HFF-Myc (cell line): Measurements from ENCODE around the gene TMEM221.

Experiments
- DNase-seq: peaks from one replicate; pipeline ENCODE4 v3.0.0-alpha.2; 2011; ENCODE audit warnings: low read depth; ENCODE audit errors: extremely low read depth
- H3K4me3 ChIP-seq: replicated peaks from 2 replicates; pipeline ENCODE4 v1.5.1; 2011; ENCODE audit warnings: low read depth, mild to moderate bottlenecking, control low read depth, low read length
- TF ChIP-seq, protein P1 (sequence below): IDR thresholded peaks from 2 replicates; pipeline ENCODE4 v1.5.1; 2012; ENCODE audit warnings: mild to moderate bottlenecking, low read depth, low read length, control low read depth; ENCODE audit errors: missing control alignments

The TMEM221 gene

DNA sequence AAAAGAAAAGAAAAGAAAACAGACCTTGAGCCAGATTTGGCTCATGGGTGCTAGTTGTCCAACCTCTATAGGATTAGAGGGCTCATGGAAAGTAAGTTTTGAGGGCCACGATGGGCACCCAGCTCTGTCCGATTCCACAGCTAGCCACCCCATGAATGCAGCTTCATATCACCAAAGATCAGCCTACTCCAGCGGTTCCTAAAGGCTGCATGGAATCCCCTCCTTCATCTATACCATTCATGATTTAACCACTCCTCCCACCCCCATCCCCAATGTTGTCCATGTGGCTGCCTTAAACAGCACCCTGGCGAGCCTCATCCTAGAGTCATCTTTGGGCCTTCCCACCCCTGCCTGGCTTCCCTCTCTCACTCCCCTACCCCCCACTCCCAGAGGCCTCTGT is 26.5 kb downstream of the TMEM221 start:
- DNase-seq, result no peak
- TF ChIP-seq, protein P1, sequence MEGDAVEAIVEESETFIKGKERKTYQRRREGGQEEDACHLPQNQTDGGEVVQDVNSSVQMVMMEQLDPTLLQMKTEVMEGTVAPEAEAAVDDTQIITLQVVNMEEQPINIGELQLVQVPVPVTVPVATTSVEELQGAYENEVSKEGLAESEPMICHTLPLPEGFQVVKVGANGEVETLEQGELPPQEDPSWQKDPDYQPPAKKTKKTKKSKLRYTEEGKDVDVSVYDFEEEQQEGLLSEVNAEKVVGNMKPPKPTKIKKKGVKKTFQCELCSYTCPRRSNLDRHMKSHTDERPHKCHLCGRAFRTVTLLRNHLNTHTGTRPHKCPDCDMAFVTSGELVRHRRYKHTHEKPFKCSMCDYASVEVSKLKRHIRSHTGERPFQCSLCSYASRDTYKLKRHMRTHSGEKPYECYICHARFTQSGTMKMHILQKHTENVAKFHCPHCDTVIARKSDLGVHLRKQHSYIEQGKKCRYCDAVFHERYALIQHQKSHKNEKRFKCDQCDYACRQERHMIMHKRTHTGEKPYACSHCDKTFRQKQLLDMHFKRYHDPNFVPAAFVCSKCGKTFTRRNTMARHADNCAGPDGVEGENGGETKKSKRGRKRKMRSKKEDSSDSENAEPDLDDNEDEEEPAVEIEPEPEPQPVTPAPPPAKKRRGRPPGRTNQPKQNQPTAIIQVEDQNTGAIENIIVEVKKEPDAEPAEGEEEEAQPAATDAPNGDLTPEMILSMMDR, result no peak
- H3K4me3 ChIP-seq, result no peak overlapping the region

DNA sequence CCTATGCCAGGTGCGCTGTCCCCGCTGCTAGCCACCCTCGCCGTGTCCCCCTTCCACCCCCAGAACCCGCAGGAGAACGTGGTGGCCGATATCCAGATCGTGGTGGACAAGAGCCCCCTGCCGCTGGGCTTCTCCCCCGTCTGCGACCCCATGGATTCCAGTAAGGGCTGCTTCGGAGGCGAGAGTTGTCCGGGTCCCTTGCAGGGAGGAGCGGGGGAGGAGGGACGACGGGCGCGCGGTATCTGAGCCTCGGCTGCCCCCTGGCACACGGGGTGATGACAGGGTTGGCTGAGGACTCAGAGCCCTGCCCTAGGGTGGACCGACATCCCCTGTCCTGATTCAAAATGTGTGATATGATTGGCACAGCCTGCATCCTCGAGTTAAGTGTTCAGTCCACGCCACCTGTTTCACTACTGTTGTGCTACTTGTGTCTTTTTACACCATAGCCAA is 28.0 kb downstream of the TMEM221 start:
- peak overlapping the region; percentile 79 for H3K4me3 ChIP-seq
- TF ChIP-seq, protein P1, result peak; percentile 19
- no peak for DNase-seq

DNA sequence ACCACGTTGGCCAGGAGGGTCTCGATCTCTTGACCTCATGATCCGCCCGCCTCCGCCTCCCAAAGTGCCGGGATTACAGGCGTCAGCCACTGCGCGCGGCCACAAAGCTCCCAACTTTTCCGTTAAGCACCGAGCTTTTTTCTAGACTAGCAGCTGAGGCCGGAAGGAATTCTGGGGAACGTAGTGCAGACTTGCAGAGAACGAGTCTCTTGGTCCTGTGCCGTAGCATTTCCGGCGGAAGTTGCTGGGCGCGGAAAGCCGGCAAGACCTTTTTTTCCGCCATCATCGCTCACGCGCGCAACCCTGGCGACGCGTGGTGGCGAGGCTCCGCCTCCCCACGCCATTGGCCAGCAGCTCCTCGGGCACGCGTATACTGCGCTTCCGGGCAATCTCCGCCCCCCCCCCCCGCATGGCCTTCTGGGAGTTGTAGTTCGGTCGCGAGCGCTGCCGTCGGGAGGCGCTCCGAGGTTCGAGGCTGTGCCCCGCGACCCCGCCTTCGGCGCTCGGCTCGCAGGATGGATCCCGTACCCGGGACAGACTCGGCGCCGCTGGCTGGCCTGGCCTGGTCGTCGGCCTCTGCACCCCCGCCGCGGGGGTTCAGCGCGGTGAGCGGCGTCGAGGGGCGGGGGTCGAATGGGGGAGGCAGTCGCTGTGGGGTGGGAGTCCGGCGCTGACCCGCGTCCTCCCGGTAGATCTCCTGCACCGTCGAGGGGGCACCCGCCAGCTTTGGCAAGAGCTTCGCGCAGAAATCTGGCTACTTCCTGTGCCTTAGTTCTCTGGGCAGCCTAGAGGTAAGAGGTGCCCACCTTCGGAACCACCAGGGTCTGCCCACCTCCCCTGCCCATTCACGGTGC is 28.6 kb downstream of the TMEM221 start, which contains the start of gene MVB12A:
Gene MVB12A, plus strand, starts transcription at position 427 of the 854 bp plus-strand sequence. Its CDS starts 89 bp downstream, at position 516.
- TF ChIP-seq, protein P1, result no peak
- H3K4me3 ChIP-seq, result peak within 1 kb of the TSS; percentile 79
- DNase-seq, result peak; percentile 99

DNA sequence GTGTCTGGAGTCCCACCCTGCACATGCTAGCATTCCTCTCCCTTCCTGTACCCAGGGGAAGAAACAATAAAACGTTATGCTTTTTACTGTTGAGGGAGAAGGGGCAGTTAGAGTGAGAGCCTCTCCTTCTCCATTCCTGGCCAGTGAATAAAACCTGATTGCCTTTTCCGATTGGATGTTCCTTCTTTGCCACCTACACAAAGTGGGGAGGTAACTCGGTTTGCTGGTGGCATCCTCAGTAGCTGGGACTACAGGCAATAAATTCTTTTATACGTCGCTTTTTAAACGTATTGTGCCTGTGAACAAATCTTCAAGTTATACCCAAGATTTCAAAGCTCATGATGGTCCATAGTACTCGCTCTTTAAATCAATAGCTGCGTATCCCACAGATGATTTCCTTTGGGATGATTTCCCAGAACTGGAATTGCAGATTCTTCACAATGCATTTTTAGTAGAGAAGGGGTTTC is 29.3 kb downstream of the TMEM221 start:
- DNase-seq, result no peak
- TF ChIP-seq, protein P1, result no peak
- peak overlapping the region; percentile 79 for H3K4me3 ChIP-seq

DNA sequence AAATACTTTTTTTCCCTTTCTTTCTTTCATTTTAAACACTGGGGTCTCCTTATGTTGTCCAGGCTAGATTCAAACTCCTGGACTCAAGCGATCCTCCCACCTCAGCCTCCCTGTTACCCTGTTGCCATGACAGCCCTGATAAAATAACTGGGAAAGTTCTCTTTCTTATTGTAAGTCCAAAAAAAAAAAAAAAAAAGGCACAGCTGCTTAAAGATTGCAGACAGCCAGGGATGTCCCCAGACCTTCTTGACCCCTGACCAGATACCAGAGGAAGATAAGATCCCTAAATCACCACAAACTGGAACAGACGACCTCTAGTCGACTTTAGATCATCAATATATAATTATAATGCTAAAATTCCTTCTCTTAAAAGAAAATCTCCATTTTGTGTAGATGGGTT is 29.8 kb downstream of the TMEM221 start:
- H3K4me3 ChIP-seq, result peak overlapping the region; percentile 79
- no peak for DNase-seq
- TF ChIP-seq, protein P1, result no peak

DNA sequence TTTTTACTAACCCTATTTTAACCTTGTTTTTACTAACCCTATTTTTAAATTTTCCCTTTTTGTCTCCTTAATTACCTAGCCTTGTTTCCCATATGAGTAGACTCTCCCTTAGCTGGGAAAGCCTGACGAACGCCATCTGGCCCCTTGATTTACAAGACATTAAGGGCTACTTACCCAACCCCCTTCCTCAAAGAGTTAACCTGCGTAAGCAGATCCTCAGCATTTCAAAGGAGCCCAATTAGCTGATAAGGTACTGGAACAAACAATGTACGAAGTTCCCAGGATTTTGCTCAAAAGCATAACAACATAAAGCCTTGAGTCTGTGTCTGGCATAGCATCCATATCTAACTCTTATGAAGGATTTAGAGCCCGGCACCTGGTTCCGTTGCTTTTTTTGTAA is 33.3 kb downstream of the TMEM221 start:
- no peak for DNase-seq
- H3K4me3 ChIP-seq, result no peak overlapping the region
- TF ChIP-seq, protein P1, result no peak

DNA sequence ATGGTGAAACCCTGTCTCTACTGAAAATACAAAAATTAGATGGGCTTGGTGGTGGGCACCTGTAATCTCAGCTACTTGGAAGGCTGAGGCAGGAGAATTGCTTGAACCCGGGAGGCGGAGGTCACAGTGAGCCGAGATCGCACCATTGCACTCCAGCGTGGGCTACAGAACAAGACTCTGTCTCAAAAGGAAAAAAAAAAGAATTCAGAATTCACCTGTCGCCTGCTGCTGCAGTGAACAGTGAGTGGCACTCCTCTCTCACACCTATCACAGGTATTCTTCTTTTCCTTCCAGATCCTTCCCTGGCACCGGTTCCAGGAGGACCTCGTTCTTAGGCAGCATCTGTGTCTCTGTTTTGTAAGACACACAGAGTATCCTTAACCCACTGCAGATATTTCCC is 34.4 kb downstream of the TMEM221 start:
- TF ChIP-seq, protein P1, result no peak
- DNase-seq, result no peak
- H3K4me3 ChIP-seq, result no peak overlapping the region
